ENCODE measurements around the gene LBHD1.

GRCh38 chr11:62715150-62716130, 43.4 kb upstream of the LBHD1 start:
- no peak for TF ChIP-seq CTCF (IDR thresholded peaks at IDR 0.05)
- TF ChIP-seq POLR2A (IDR thresholded peaks at IDR 0.05): no peak
